Stimulated activated naive CD4-positive, alpha-beta T cell (primary cell): ENCODE results near the gene NTRK2.

Experiments used
- DNase-seq, 6 experiments: peaks; one replicate each; lab custom pipeline; 2025; lab: John Stamatoyannopoulos, UW

NTRK2 gene

GRCh38 chr9:84780385-84780784, 110.9 kb downstream of the NTRK2 start:
- no peak for DNase-seq

GRCh38 chr9:84781458-84781857, 111.9 kb downstream of the NTRK2 start:
- DNase-seq: no peak

- DNase-seq: no peak
These were observed 112.7 kb downstream of the NTRK2 start for GRCh38 chr9:84781931-84782866.

- no peak for DNase-seq
These were observed 116.4 kb downstream of the NTRK2 start for GRCh38 chr9:84785792-84786547.

GRCh38 chr9:84788803-84789462, 119.4 kb downstream of the NTRK2 start:
- no peak for DNase-seq

- no peak for DNase-seq
These were observed 119.9 kb downstream of the NTRK2 start for GRCh38 chr9:84789463-84789830.

GRCh38 chr9:84791643-84792042, 122.1 kb downstream of the NTRK2 start:
- DNase-seq: no peak

GRCh38 chr9:84793251-84793650, 123.7 kb downstream of the NTRK2 start:
- no peak for DNase-seq

GRCh38 chr9:84794981-84795637, 125.6 kb downstream of the NTRK2 start:
- no peak for DNase-seq

GRCh38 chr9:84796404-84796803, 126.9 kb downstream of the NTRK2 start:
- DNase-seq: no peak

GRCh38 chr9:84799251-84799650, 129.7 kb downstream of the NTRK2 start:
- no peak for DNase-seq

- no peak for DNase-seq
These were observed 135.6 kb downstream of the NTRK2 start for GRCh38 chr9:84804951-84805694.

GRCh38 chr9:84807431-84807830, 137.9 kb downstream of the NTRK2 start:
- no peak for DNase-seq

- no peak for DNase-seq
These were observed 138.4 kb downstream of the NTRK2 start for GRCh38 chr9:84807870-84808390.

GRCh38 chr9:84808416-84808815, 138.9 kb downstream of the NTRK2 start:
- no peak for DNase-seq

- no peak for DNase-seq
These were observed 141.7 kb downstream of the NTRK2 start for GRCh38 chr9:84811072-84811750.

GRCh38 chr9:84811751-84812074, 142.2 kb downstream of the NTRK2 start:
- no peak for DNase-seq

GRCh38 chr9:84812355-84812754, 142.8 kb downstream of the NTRK2 start:
- no peak for DNase-seq

- no peak for DNase-seq
These were observed 143.3 kb downstream of the NTRK2 start for GRCh38 chr9:84812847-84813246.

- no peak for DNase-seq
These were observed 146.0 kb downstream of the NTRK2 start for GRCh38 chr9:84815554-84815953.

GRCh38 chr9:84817038-84817437, 147.5 kb downstream of the NTRK2 start:
- DNase-seq: no peak
